WTC11 (cell line): ENCODE data around the gene DPP7. TPM values are rescaled to one million over a fixed set of nuclear protein-coding genes. Genes with fewer than 3 reads are reported as not detected.

Experiments
- ATAC-seq: fragments of 200-7000 bp; cut with Tn5 transposase; 2 replicates; pipeline ENCODE4 v1.10.0; 2021; ENCODE audit warnings: mild to moderate bottlenecking, moderate library complexity
- CTCF ChIA-PET: fragments of 300-600 bp; sonication (Branson Sonifier 250); formaldehyde crosslinking; loops from one replicate; lab custom pipeline; 2021; ENCODE audit warnings: antibody characterized with exemption; lab: Charles Lee
- POLR2A ChIA-PET: fragments of 350-600 bp; sonication (Branson Sonifier 250); formaldehyde crosslinking; loops from one replicate; lab custom pipeline; 2021; ENCODE audit warnings: antibody characterized with exemption; lab: Charles Lee
- DNase-seq: peaks from one replicate; pipeline ENCODE4 v3.0.0; 2021; ENCODE audit warnings: low spot score
- H3K27ac Mint-ChIP-seq: 2 replicates; pipeline ENCODE4 v1.8.0; 2021; ENCODE audit warnings: mixed read lengths
- H3K27me3 Mint-ChIP-seq: 2 replicates; pipeline ENCODE4 v1.8.0; 2021; ENCODE audit warnings: low read depth, mild to moderate bottlenecking, moderate library complexity, mixed read lengths
- H3K36me3 Mint-ChIP-seq: 2 replicates; pipeline ENCODE4 v1.8.0; 2021; ENCODE audit warnings: mixed read lengths
- H3K4me1 Mint-ChIP-seq: 2 replicates; pipeline ENCODE4 v1.8.0; 2022; ENCODE audit warnings: mixed read lengths
- H3K4me3 Mint-ChIP-seq: 2 replicates; pipeline ENCODE4 v1.8.0; 2021; ENCODE audit warnings: mild to moderate bottlenecking, moderate library complexity, mixed read lengths
- H3K9me3 Mint-ChIP-seq: 2 replicates; pipeline ENCODE4 v1.8.0; 2021; ENCODE audit warnings: mixed read lengths
- AFF4 ChIP-seq: sonication (generic); formaldehyde crosslinking; IDR thresholded peaks from 2 replicates; pipeline ENCODE4 v1.8.1; 2023; ENCODE audit warnings: mild to moderate bottlenecking, missing genetic modification reagents, borderline replicate concordance
- ATF6 ChIP-seq: sonication (generic); formaldehyde crosslinking; IDR thresholded peaks from 2 replicates; pipeline ENCODE4 v1.8.1; 2023; ENCODE audit warnings: mild to moderate bottlenecking, missing genetic modification reagents
- CDX4 ChIP-seq: fragments of 250-450 bp; sonication (Bioruptor Pico); IDR thresholded peaks from 2 replicates; pipeline ENCODE4 v1.9.0; 2021; ENCODE audit warnings: moderate library complexity, mild to moderate bottlenecking, inconsistent platforms, borderline replicate concordance
- E2F1 ChIP-seq: sonication (generic); formaldehyde crosslinking; IDR thresholded peaks from 2 replicates; pipeline ENCODE4 v1.8.0; 2022; ENCODE audit warnings: mild to moderate bottlenecking, missing genetic modification reagents
- ETV6 ChIP-seq: sonication (generic); formaldehyde crosslinking; IDR thresholded peaks from 2 replicates; pipeline ENCODE4 v1.8.1; 2022; ENCODE audit warnings: mild to moderate bottlenecking, missing genetic modification reagents
- FOXP4 ChIP-seq: sonication (generic); formaldehyde crosslinking; IDR thresholded peaks from 2 replicates; pipeline ENCODE4 v1.8.0; 2022; ENCODE audit warnings: mild to moderate bottlenecking, missing genetic modification reagents
- IRF2 ChIP-seq: sonication (generic); formaldehyde crosslinking; IDR thresholded peaks from 2 replicates; pipeline ENCODE4 v1.8.0; 2022; ENCODE audit warnings: low read depth, missing genetic modification reagents, borderline replicate concordance
- MYBL2 ChIP-seq: sonication (generic); formaldehyde crosslinking; IDR thresholded peaks from 2 replicates; pipeline ENCODE4 v1.8.1; 2023; ENCODE audit warnings: mild to moderate bottlenecking, moderate library complexity, missing genetic modification reagents
- NFE2L1 ChIP-seq: sonication (generic); formaldehyde crosslinking; IDR thresholded peaks from 2 replicates; pipeline ENCODE4 v1.8.1; 2023; ENCODE audit warnings: missing genetic modification reagents
- NFYB ChIP-seq: sonication (generic); formaldehyde crosslinking; conservative IDR thresholded peaks from 2 replicates; pipeline ENCODE4 v1.8.0; 2022; ENCODE audit warnings: low read depth, missing genetic modification reagents
- NR3C1 ChIP-seq: sonication (generic); formaldehyde crosslinking; conservative IDR thresholded peaks from 2 replicates; pipeline ENCODE4 v1.8.1; 2023; ENCODE audit warnings: low read depth, mild to moderate bottlenecking, missing genetic modification reagents
- OVOL2 ChIP-seq: fragments of 250-450 bp; sonication (Bioruptor Pico); IDR thresholded peaks from 2 replicates; pipeline ENCODE4 v1.9.0; 2021; ENCODE audit warnings: mild to moderate bottlenecking, borderline replicate concordance
- USF2 ChIP-seq: sonication (generic); formaldehyde crosslinking; IDR thresholded peaks from 2 replicates; pipeline ENCODE4 v1.8.1; 2023; ENCODE audit warnings: mild to moderate bottlenecking, missing genetic modification reagents, moderate library complexity
- ZBTB43 ChIP-seq: sonication (generic); formaldehyde crosslinking; IDR thresholded peaks from 2 replicates; pipeline ENCODE4 v1.8.1; 2023; ENCODE audit warnings: mild to moderate bottlenecking, missing genetic modification reagents
- ZNF219 ChIP-seq: sonication (generic); formaldehyde crosslinking; IDR thresholded peaks from 2 replicates; pipeline ENCODE4 v1.8.0; 2023; ENCODE audit warnings: missing genetic modification reagents, mild to moderate bottlenecking, borderline replicate concordance
- ZNF532 ChIP-seq: fragments of 250-450 bp; sonication (Bioruptor Pico); IDR thresholded peaks from 2 replicates; pipeline ENCODE4 v1.9.0; 2021; ENCODE audit warnings: mild to moderate bottlenecking, borderline replicate concordance
- total RNA-seq: library from RNA; stranded (reverse); gene quantifications from 3 replicates; pipeline ENCODE4 v1.2.3, GENCODE V29; 2021

DPP7 gene
- total RNA-seq, 1 experiment from 2014 or later: 38.9 TPM

- TF ChIP-seq AFF4 (CRISPR knock-in tag) (no peak), NFE2L1 (CRISPR knock-in tag) (no peak), USF2 (CRISPR knock-in tag) (no peak), ZBTB43 (CRISPR knock-in tag) (no peak), E2F1 (no peak), ZNF532 (CRISPR knock-in tag) (no peak), IRF2 (CRISPR knock-in tag) (no peak), OVOL2 (no peak), FOXP4 (CRISPR knock-in tag) (no peak), ZNF219 (CRISPR knock-in tag) (no peak), MYBL2 (no peak), ATF6 (CRISPR knock-in tag) (no peak), CDX4 (CRISPR knock-in tag) (no peak), NFYB (no peak), ETV6 (CRISPR knock-in tag) (no peak), NR3C1 (no peak)
- ATAC-seq: no peak
- H3K4me3 Mint-ChIP-seq: no peak overlapping the region
- no peak overlapping the region for H3K27ac Mint-ChIP-seq
- ChIA-PET CTCF (interaction anchor here (1.0 to 2.0 kb wide), 3 partner anchors 91 to 130 kb away, joined by 3 to 4 read pairs (median 3); no protein-coding TSS in a partner anchor), POLR2A (no interaction called here)
- H3K36me3 Mint-ChIP-seq: no peaks in the 10 kb centered on the region
- peaks cover 86% of the 10 kb centered on the region for H3K27me3 Mint-ChIP-seq
- H3K9me3 Mint-ChIP-seq: no peaks in the 10 kb centered on the region
- no peak for DNase-seq
- no peaks in the 10 kb centered on the region for H3K4me1 Mint-ChIP-seq
Observed at GRCh38 chr9:137159105-137160053, 44.8 kb upstream of the DPP7 start.
